K562 (cell line): ENCODE results near the gene XPNPEP3. TPM values are rescaled to one million over a fixed set of nuclear protein-coding genes. Genes with fewer than 3 reads are reported as not detected.

ENCODE experiments used
- CBX1 ChIP-seq: sonication (generic); IDR thresholded peaks from 2 replicates; pipeline ENCODE4 v1.6.1; 2016; ENCODE audit warnings: antibody characterized with exemption, low read depth, mild to moderate bottlenecking
- ESRRB ChIP-seq: fragments of 250-450 bp; sonication (Bioruptor Pico); IDR thresholded peaks from 2 replicates; pipeline ENCODE4 v1.5.0; 2020; ENCODE audit warnings: mild to moderate bottlenecking, moderate library complexity, borderline replicate concordance
- HNRNPUL1 ChIP-seq: fragments of 200-400 bp; formaldehyde crosslinking; IDR thresholded peaks from 2 replicates; pipeline ENCODE4 v1.6.1; 2017; ENCODE audit warnings: low read length
- KLF13 ChIP-seq: fragments of 450-650 bp; IDR thresholded peaks from 2 replicates; pipeline ENCODE4 v1.6.1; 2016; ENCODE audit warnings: missing genetic modification characterization, low read depth, mild to moderate bottlenecking, missing compliant biosample characterization, moderate library complexity, borderline replicate concordance
- MBD1 ChIP-seq: fragments of 250-450 bp; sonication (Bioruptor Pico); IDR thresholded peaks from 2 replicates; pipeline ENCODE4 v1.8.0; 2022; ENCODE audit warnings: inconsistent platforms
- MCM7 ChIP-seq, 2 experiments: fragments of 450-650 bp; IDR thresholded peaks; 2 replicates each; pipeline ENCODE4 v1.6.1; 2016 to 2018
- MEF2A ChIP-seq: IDR thresholded peaks from 2 replicates; pipeline ENCODE4 v1.6.1; 2011; ENCODE audit warnings: low read depth, mild to moderate bottlenecking, low read length, moderate library complexity; ENCODE audit not compliant: control insufficient read depth
- RFX1 ChIP-seq: fragments of 450-650 bp; IDR thresholded peaks from 2 replicates; pipeline ENCODE4 v1.6.1; 2016; ENCODE audit warnings: mild to moderate bottlenecking, moderate library complexity
- SRSF3 ChIP-seq: fragments of 200-400 bp; formaldehyde crosslinking; IDR thresholded peaks from 2 replicates; pipeline ENCODE4 v1.6.1; 2016; ENCODE audit warnings: mild to moderate bottlenecking, low read length, moderate library complexity; ENCODE audit not compliant: insufficient read depth
- TCF7 ChIP-seq: sonication (generic); IDR thresholded peaks from 2 replicates; pipeline ENCODE4 v1.6.1; 2016; ENCODE audit warnings: antibody characterized with exemption, borderline replicate concordance
- TEAD2 ChIP-seq: fragments of 450-650 bp; IDR thresholded peaks from 2 replicates; pipeline ENCODE4 v1.6.1; 2016; ENCODE audit warnings: missing genetic modification characterization, control low read depth, missing compliant biosample characterization
- ZBTB1 ChIP-seq: sonication (generic); formaldehyde crosslinking; IDR thresholded peaks from 2 replicates; pipeline ENCODE4 v1.8.1; 2023; ENCODE audit warnings: missing genetic modification reagents, low read depth, mild to moderate bottlenecking, borderline replicate concordance
- ZNF165 ChIP-seq: fragments of 250-450 bp; sonication (Bioruptor Pico); IDR thresholded peaks from 2 replicates; pipeline ENCODE4 v1.4.0; 2020; ENCODE audit warnings: borderline replicate concordance
- ZZZ3 ChIP-seq: fragments of 450-650 bp; IDR thresholded peaks from 2 replicates; pipeline ENCODE4 v1.6.1; 2016; ENCODE audit warnings: antibody characterized with exemption, mild to moderate bottlenecking, moderate library complexity
- polyA plus RNA-seq, 8 experiments: library from polyadenylated mRNA; depleted of rRNA in 4 of 8; stranded (reverse) in 5 of 8; unstranded in 3 of 8; fragments of >200 nt; fragmentation: Nextera tagmentation in 2 of 8; fragmentation: Illumina TruSeq in 1 of 8; extraction: Ambion mirVana in 2 of 8; extraction: Trizol in 1 of 8; gene quantifications; 2 replicates each; pipeline versions ENCODE4 v1.2.1 to v1.2.3, GENCODE V29; 2011 to 2014; ENCODE audit warnings: inconsistent platforms in 1 of 8, missing spikeins in 1 of 8
- total RNA-seq, 7 experiments: library from RNA; depleted of rRNA in 6 of 7; stranded (reverse); fragments of >200 nt in 6 of 7; fragmentation: Illumina TruSeq in 2 of 7; extraction: Trizol in 2 of 7; gene quantifications; 2 replicates each; pipeline versions ENCODE4 v1.2.1 to v1.2.3, GENCODE V29; 2011 to 2021; ENCODE audit warnings: low replicate concordance in 1 of 7
- TF ChIP-seq, protein P1 (sequence below), 2 experiments: fragments of 150-350 bp in 1 of 2; IDR thresholded peaks; 2 replicates each; pipeline ENCODE4 v1.6.1; 2012 to 2016; ENCODE audit warnings: low read depth in 2 of 2, low read length in 2 of 2, mild to moderate bottlenecking in 1 of 2, moderate library complexity in 1 of 2
- TF ChIP-seq, protein P2 (sequence below): fragments of 250-450 bp; sonication (Bioruptor Pico); IDR thresholded peaks from 2 replicates; pipeline ENCODE4 v1.9.0; 2021; ENCODE audit warnings: mild to moderate bottlenecking
- TF ChIP-seq, protein P3 (sequence below): fragments of 200-800 bp; sonication (Bioruptor generic); IDR thresholded peaks from 2 replicates; pipeline ENCODE4 v1.6.1; 2016; ENCODE audit warnings: missing genetic modification characterization, missing compliant biosample characterization

XPNPEP3 gene
- total and polyA plus RNA-seq, 9 of the 15 experiments (the other 6 are each of a cell fraction or from before 2014, with no cell fraction given) = 9.1 to 22.6 (median 15.6) TPM

- TF ChIP-seq, protein P1, sequence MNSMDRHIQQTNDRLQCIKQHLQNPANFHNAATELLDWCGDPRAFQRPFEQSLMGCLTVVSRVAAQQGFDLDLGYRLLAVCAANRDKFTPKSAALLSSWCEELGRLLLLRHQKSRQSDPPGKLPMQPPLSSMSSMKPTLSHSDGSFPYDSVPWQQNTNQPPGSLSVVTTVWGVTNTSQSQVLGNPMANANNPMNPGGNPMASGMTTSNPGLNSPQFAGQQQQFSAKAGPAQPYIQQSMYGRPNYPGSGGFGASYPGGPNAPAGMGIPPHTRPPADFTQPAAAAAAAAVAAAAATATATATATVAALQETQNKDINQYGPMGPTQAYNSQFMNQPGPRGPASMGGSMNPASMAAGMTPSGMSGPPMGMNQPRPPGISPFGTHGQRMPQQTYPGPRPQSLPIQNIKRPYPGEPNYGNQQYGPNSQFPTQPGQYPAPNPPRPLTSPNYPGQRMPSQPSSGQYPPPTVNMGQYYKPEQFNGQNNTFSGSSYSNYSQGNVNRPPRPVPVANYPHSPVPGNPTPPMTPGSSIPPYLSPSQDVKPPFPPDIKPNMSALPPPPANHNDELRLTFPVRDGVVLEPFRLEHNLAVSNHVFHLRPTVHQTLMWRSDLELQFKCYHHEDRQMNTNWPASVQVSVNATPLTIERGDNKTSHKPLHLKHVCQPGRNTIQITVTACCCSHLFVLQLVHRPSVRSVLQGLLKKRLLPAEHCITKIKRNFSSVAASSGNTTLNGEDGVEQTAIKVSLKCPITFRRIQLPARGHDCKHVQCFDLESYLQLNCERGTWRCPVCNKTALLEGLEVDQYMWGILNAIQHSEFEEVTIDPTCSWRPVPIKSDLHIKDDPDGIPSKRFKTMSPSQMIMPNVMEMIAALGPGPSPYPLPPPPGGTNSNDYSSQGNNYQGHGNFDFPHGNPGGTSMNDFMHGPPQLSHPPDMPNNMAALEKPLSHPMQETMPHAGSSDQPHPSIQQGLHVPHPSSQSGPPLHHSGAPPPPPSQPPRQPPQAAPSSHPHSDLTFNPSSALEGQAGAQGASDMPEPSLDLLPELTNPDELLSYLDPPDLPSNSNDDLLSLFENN (IDR thresholded peaks at IDR 0.05; ENCODE audit: low read depth in 2 of 2, low read length in 2 of 2) = no peak
- TF ChIP-seq RFX1 (no peak), HNRNPUL1 (no peak), MEF2A (no peak), TEAD2 (tag) (no peak), ZZZ3 (peak; percentile 60; the same call in 1 of the 2 replicates), KLF13 (no peak), ESRRB (CRISPR knock-in tag) (no peak), ZBTB1 (CRISPR knock-in tag) (no peak), ZNF165 (CRISPR knock-in tag) (no peak), MCM7 (IDR thresholded peaks at IDR 0.05) (no peak), SRSF3 (no peak), TCF7 (no peak), MBD1 (CRISPR knock-in tag) (no peak), CBX1 (peak; percentile 40; the same call in 1 of the 2 replicates)
- TF ChIP-seq, protein P2, sequence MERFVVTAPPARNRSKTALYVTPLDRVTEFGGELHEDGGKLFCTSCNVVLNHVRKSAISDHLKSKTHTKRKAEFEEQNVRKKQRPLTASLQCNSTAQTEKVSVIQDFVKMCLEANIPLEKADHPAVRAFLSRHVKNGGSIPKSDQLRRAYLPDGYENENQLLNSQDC = no peak
- TF ChIP-seq, protein P3, sequence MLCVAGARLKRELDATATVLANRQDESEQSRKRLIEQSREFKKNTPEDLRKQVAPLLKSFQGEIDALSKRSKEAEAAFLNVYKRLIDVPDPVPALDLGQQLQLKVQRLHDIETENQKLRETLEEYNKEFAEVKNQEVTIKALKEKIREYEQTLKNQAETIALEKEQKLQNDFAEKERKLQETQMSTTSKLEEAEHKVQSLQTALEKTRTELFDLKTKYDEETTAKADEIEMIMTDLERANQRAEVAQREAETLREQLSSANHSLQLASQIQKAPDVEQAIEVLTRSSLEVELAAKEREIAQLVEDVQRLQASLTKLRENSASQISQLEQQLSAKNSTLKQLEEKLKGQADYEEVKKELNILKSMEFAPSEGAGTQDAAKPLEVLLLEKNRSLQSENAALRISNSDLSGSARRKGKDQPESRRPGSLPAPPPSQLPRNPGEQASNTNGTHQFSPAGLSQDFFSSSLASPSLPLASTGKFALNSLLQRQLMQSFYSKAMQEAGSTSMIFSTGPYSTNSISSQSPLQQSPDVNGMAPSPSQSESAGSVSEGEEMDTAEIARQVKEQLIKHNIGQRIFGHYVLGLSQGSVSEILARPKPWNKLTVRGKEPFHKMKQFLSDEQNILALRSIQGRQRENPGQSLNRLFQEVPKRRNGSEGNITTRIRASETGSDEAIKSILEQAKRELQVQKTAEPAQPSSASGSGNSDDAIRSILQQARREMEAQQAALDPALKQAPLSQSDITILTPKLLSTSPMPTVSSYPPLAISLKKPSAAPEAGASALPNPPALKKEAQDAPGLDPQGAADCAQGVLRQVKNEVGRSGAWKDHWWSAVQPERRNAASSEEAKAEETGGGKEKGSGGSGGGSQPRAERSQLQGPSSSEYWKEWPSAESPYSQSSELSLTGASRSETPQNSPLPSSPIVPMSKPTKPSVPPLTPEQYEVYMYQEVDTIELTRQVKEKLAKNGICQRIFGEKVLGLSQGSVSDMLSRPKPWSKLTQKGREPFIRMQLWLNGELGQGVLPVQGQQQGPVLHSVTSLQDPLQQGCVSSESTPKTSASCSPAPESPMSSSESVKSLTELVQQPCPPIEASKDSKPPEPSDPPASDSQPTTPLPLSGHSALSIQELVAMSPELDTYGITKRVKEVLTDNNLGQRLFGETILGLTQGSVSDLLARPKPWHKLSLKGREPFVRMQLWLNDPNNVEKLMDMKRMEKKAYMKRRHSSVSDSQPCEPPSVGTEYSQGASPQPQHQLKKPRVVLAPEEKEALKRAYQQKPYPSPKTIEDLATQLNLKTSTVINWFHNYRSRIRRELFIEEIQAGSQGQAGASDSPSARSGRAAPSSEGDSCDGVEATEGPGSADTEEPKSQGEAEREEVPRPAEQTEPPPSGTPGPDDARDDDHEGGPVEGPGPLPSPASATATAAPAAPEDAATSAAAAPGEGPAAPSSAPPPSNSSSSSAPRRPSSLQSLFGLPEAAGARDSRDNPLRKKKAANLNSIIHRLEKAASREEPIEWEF (CRISPR knock-in tag) = no peak
These were observed 94.2 kb downstream of the XPNPEP3 start, which contains the start of gene RBX1 (continued) for GRCh38 chr22:40950962-40951794.
